Vagina (tissue), 2 donors: Measurements from ENCODE around the gene PDE4A. TPM values are rescaled to one million over a fixed set of nuclear protein-coding genes. Genes with fewer than 3 reads are reported as not detected.

Source experiments
- DNase-seq, 2 donors: peaks; one replicate each; pipeline ENCODE4 v3.0.0-alpha.2; 2017; ENCODE audit errors: extremely low spot score in 2 of 2
- H3K27ac ChIP-seq: fragments of 200-600 bp; sonication (generic); one replicate; pipeline ENCODE4 v1.5.1; 2019
- H3K27me3 ChIP-seq: fragments of 200-600 bp; sonication (generic); one replicate; pipeline ENCODE4 v1.5.1; 2019
- H3K36me3 ChIP-seq, 2 donors: fragments of 200-600 bp; sonication (generic); one replicate each; pipeline ENCODE4 v1.5.1; 2017 to 2019
- H3K4me1 ChIP-seq: fragments of 200-600 bp; sonication (generic); one replicate; pipeline ENCODE4 v1.5.1; 2019
- H3K4me3 ChIP-seq, 2 donors: fragments of 200-600 bp; sonication (generic); 1 replicate in 1 of 2; 2 replicates in 1 of 2; pipeline ENCODE4 v1.5.1; 2016 to 2019
- H3K9me3 ChIP-seq: fragments of 200-600 bp; sonication (generic); one replicate; pipeline ENCODE4 v1.5.1; 2019
- CTCF ChIP-seq, 3 experiments: fragments of 450-650 bp in 2 of 3; fragments of 200-600 bp in 1 of 3; sonication (generic) in 1 of 3; IDR thresholded peaks; one replicate each; pipeline ENCODE4 v1.5.1; 2017 to 2019; ENCODE audit warnings: antibody characterized with exemption in 3 of 3, mild to moderate bottlenecking in 2 of 3, moderate library complexity in 2 of 3
- POLR2A ChIP-seq, 2 donors: fragments of 450-650 bp; IDR thresholded peaks; one replicate each; pipeline ENCODE4 v1.6.1; 2017; ENCODE audit warnings: antibody characterized with exemption in 2 of 2, mild to moderate bottlenecking in 2 of 2, moderate library complexity in 2 of 2
- POLR2AphosphoS5 ChIP-seq, 2 donors: sonication (generic); formaldehyde crosslinking; IDR thresholded peaks; one replicate each; pipeline ENCODE4 v1.9.0; 2017; ENCODE audit warnings: antibody characterized with exemption in 2 of 2, mild to moderate bottlenecking in 2 of 2, low read depth in 1 of 2; ENCODE audit not compliant: insufficient read depth in 1 of 2
- intact Hi-C: fragments of 100-400 bp; cut with DNase I; formaldehyde crosslinking; loops from one replicate; pipeline ENCODE4 v1.15.1; 2023
- total RNA-seq: library from RNA; depleted of rRNA; stranded (reverse); fragments of >200 nt; gene quantifications from one replicate; pipeline ENCODE4 v1.2.3, GENCODE V29; 2016

PDE4A gene
- total RNA-seq, 1 donor from 2014 or later: 16.7 TPM

GRCh38 chr19:10390652-10391286, 29.6 kb upstream of the PDE4A start:
- Histone ChIP-seq H3K4me3 (no peak overlapping the region), H3K36me3 (peaks cover 0 to 45% of the 10 kb centered on the region in 2 donors), H3K9me3 (no peaks in the 10 kb centered on the region), H3K27ac (no peak overlapping the region), H3K4me1 (no peaks in the 10 kb centered on the region), H3K27me3 (no peaks in the 10 kb centered on the region)
- peak; percentile 64 to 73 (median 69) for TF ChIP-seq CTCF (IDR thresholded peaks at IDR 0.05)
- TF ChIP-seq POLR2AphosphoS5 (IDR thresholded peaks at IDR 0.05; ENCODE audit: insufficient read depth in 1 of 2, low read depth in 1 of 2): no peak
- DNase-seq: no peak
- intact Hi-C loops: loop anchor here (2.0 kb wide), 1 partner anchor 122 kb away; no protein-coding TSS in a partner anchor

- H3K9me3 ChIP-seq: no peaks in the 10 kb centered on the region
- H3K27me3 ChIP-seq: no peaks in the 10 kb centered on the region
- no peak overlapping the region for H3K27ac ChIP-seq
- no peak for DNase-seq
- no peaks in the 10 kb centered on the region for H3K4me1 ChIP-seq
- TF ChIP-seq POLR2A (IDR thresholded peaks at IDR 0.05) (no peak), CTCF (IDR thresholded peaks at IDR 0.05) (no peak), POLR2AphosphoS5 (IDR thresholded peaks at IDR 0.05; ENCODE audit: insufficient read depth in 1 of 2, low read depth in 1 of 2) (no peak)
- intact Hi-C loops: no loop called here
- peaks cover 0 to 45% of the 10 kb centered on the region in 2 donors for H3K36me3 ChIP-seq
- no peak overlapping the region for H3K4me3 ChIP-seq
Measured at GRCh38 chr19:10392120-10392519, 28.2 kb upstream of the PDE4A start.

- Histone ChIP-seq H3K4me3 (no peak overlapping the region), H3K9me3 (no peaks in the 10 kb centered on the region), H3K27ac (no peak overlapping the region), H3K27me3 (no peaks in the 10 kb centered on the region), H3K36me3 (peaks cover 0 to 45% of the 10 kb centered on the region in 2 donors), H3K4me1 (no peaks in the 10 kb centered on the region)
- TF ChIP-seq CTCF (IDR thresholded peaks at IDR 0.05): no peak
- no peak for TF ChIP-seq POLR2AphosphoS5 (IDR thresholded peaks at IDR 0.05; ENCODE audit: insufficient read depth in 1 of 2, low read depth in 1 of 2)
- intact Hi-C loops: no loop called here
- DNase-seq: no peak
Measured at GRCh38 chr19:10393137-10393536, 27.2 kb upstream of the PDE4A start.

GRCh38 chr19:10395003-10395402, 25.3 kb upstream of the PDE4A start:
- no peak for TF ChIP-seq POLR2AphosphoS5 (IDR thresholded peaks at IDR 0.05; ENCODE audit: insufficient read depth in 1 of 2, low read depth in 1 of 2)
- no peak for TF ChIP-seq CTCF (IDR thresholded peaks at IDR 0.05)
- no peak for TF ChIP-seq POLR2A (IDR thresholded peaks at IDR 0.05)
- peaks cover 7% of the 10 kb centered on the region for H3K4me1 ChIP-seq
- no peak for DNase-seq
- no peak overlapping the region for H3K27ac ChIP-seq
- H3K9me3 ChIP-seq: no peaks in the 10 kb centered on the region
- intact Hi-C loops: no loop called here
- H3K27me3 ChIP-seq: no peaks in the 10 kb centered on the region
- H3K36me3 ChIP-seq: peaks cover 0 to 45% of the 10 kb centered on the region in 2 donors
- H3K4me3 ChIP-seq: no peak overlapping the region

- no peak for TF ChIP-seq POLR2A (IDR thresholded peaks at IDR 0.05)
- TF ChIP-seq POLR2AphosphoS5 (IDR thresholded peaks at IDR 0.05; ENCODE audit: insufficient read depth in 1 of 2, low read depth in 1 of 2): no peak
- no peak for TF ChIP-seq CTCF (IDR thresholded peaks at IDR 0.05)
- no peak overlapping the region for H3K27ac ChIP-seq
- intact Hi-C loops: no loop called here
- H3K27me3 ChIP-seq: no peaks in the 10 kb centered on the region
- peaks cover 0 to 45% of the 10 kb centered on the region in 2 donors for H3K36me3 ChIP-seq
- peaks cover 11% of the 10 kb centered on the region for H3K4me1 ChIP-seq
- no peak overlapping the region for H3K4me3 ChIP-seq
- no peak for DNase-seq
- no peaks in the 10 kb centered on the region for H3K9me3 ChIP-seq
Measured at GRCh38 chr19:10395436-10395835, 24.9 kb upstream of the PDE4A start.
